Psoas muscle (tissue), 8 donors: ENCODE results near the gene NRGN. TPM values are rescaled to one million over a fixed set of nuclear protein-coding genes. Genes with fewer than 3 reads are reported as not detected.

Experiments
- ATAC-seq, 4 donors: fragments of 200-7000 bp; cut with Tn5 transposase; one replicate each; pipeline ENCODE4 v1.9.1; 2020; ENCODE audit warnings: moderate library complexity in 3 of 4, mild to moderate bottlenecking in 2 of 4
- DNase-seq, 2 donors: peaks; one replicate each; pipeline ENCODE4 v3.0.0-alpha.2; 2020
- H3K27ac ChIP-seq: fragments of 200-600 bp; one replicate; pipeline ENCODE4 v1.8.0; 2022
- H3K27me3 ChIP-seq, 3 donors: fragments of 200-600 bp in 1 of 3; one replicate each; pipeline versions ENCODE4 v1.6.1 to v1.8.0; 2013 to 2022; ENCODE audit warnings: low read length in 2 of 3, mild to moderate bottlenecking in 2 of 3, moderate library complexity in 1 of 3; ENCODE audit not compliant: insufficient read depth in 3 of 3
- H3K36me3 ChIP-seq, 2 donors: fragments of 200-600 bp in 1 of 2; one replicate each; pipeline versions ENCODE4 v1.6.1 to v1.8.0; 2013 to 2022; ENCODE audit warnings: low read depth in 1 of 2, mild to moderate bottlenecking in 1 of 2, moderate library complexity in 1 of 2; ENCODE audit not compliant: insufficient read depth in 1 of 2
- H3K4me1 ChIP-seq: fragments of 200-600 bp; one replicate; pipeline ENCODE4 v1.8.0; 2022
- H3K4me3 ChIP-seq: fragments of 200-600 bp; one replicate; pipeline ENCODE4 v1.8.0; 2022; ENCODE audit warnings: mild to moderate bottlenecking
- H3K9me3 ChIP-seq: fragments of 200-600 bp; one replicate; pipeline ENCODE4 v1.8.0; 2022
- CTCF ChIP-seq: fragments of 200-600 bp; IDR thresholded peaks from one replicate; pipeline ENCODE4 v1.8.0; 2022; ENCODE audit warnings: antibody characterized with exemption
- WGBS, 3 donors: extraction: QIAGEN DNeasy Blood & Tissue Kit; methylation state at CpG; one replicate each; pipeline versions ENCODE4 v1.1.6 to v1.1.7; 2013; 5-methylcytosine and 5-hydroxymethylcytosine counted together
- intact Hi-C, 2 donors: fragments of 100-400 bp; cut with DNase I; formaldehyde crosslinking; loops; one replicate each; pipeline versions ENCODE4 v1.11.0 to v1.14.2; 2022
- long read RNA-seq, 2 donors: library from polyadenylated mRNA; unstranded; transcript quantifications; one replicate each; pipeline ENCODE4 v2.0.0, GENCODE V29; 2021
- polyA plus RNA-seq, 3 donors: library from polyadenylated mRNA; stranded (reverse); fragments of 200-250 nt; gene quantifications; one replicate each; pipeline ENCODE4 v1.2.3, GENCODE V29; 2013
- total RNA-seq, 4 donors: library from RNA; stranded (reverse); fragmentation: NEBNext Ultra II Directional in 2 of 4; extraction: Animal tissue kit (Norgen Biotek cat#: 25700) in 2 of 4; gene quantifications; one replicate each; pipeline versions ENCODE4 v1.2.1 to v1.2.4, GENCODE V29; 2021 to 2023
- donor health status: healthy with polysubstance abuse.
- donor health status: DM: no; HTN: no; CAD: no; lungs with moderate emphysema.
- donor health status: Bipolar disorder and iron deficiency.
- donor health status: healthy.
- donor health status: DM: yes; HTN: yes; CAD: no.
- donor health status: DM: no; HTN: no; CAD: no.
- donor health status: DM: no; HTN: no; CAD: no.
- donor health status: DM: yes; HTN: yes; CAD: no.

The NRGN gene
- total RNA-seq (1 to 10 TPM in 2 of 4 donors, under 1 TPM in 2; 0.89 to 2.1 (median 1.2) TPM), polyA plus RNA-seq (1 to 10 TPM in 2 of 3 donors, under 1 TPM in 1; 0.69 to 1.7 (median 1.0) TPM)
- long read RNA-seq, donor 1, result 0 reads
- long read RNA-seq, donor 2, result 0 reads

- peaks cover 4% of the 10 kb centered on the region for H3K4me1 ChIP-seq
- peaks cover 0 to 41% (median 4%) of the 10 kb centered on the region in 3 donors for H3K27me3 ChIP-seq
- no peak within 1 kb of the TSS for H3K27ac ChIP-seq
- H3K36me3 ChIP-seq, result no peaks in the 10 kb centered on the region
- WGBS, 3 donors, result 1 to 3% (median 2%) methylated on average over 38 to 59 of the region's 59 CpGs
- intact Hi-C loops, result no loop called here
- H3K4me3 ChIP-seq, result peak within 1 kb of the TSS; percentile 68
- peak; percentile 91 to 93 for DNase-seq
- no peaks in the 10 kb centered on the region for H3K9me3 ChIP-seq
- ATAC-seq, result peak; percentile 96 to 100 (median 99)
- no peak for TF ChIP-seq CTCF
Observed at GRCh38 chr11:124739479-124740276, at the start of gene NRGN. Gene NRGN (plus strand): TSS chr11:124739942. CDS start chr11:124740085, 143 bp downstream.

GRCh38 chr11:124693142-124693541 is 46.6 kb upstream of the NRGN start:
- 94 to 98% (median 96%) methylated on average over 2 of the region's 2 CpGs for WGBS, 3 donors
- ATAC-seq, result no peak
- DNase-seq, result no peak

GRCh38 chr11:124699547-124699946 is 40.2 kb upstream of the NRGN start:
- WGBS, 3 donors, result 73 to 81% (median 80%) methylated on average over 1 of the region's 1 CpG
- H3K27me3 ChIP-seq, result no peaks in the 10 kb centered on the region
- H3K27ac ChIP-seq, result no peak overlapping the region
- no peaks in the 10 kb centered on the region for H3K9me3 ChIP-seq
- DNase-seq (no peak), ATAC-seq (no peak)
- intact Hi-C loops, result no loop called here
- no peak for TF ChIP-seq CTCF
- no peaks in the 10 kb centered on the region for H3K36me3 ChIP-seq
- H3K4me3 ChIP-seq, result no peak overlapping the region
- H3K4me1 ChIP-seq, result no peaks in the 10 kb centered on the region

More at GRCh38 chr11:124693142-124693541, 46.6 kb upstream of the NRGN start:
- no peak for TF ChIP-seq CTCF
- no peaks in the 10 kb centered on the region for H3K27me3 ChIP-seq
- H3K36me3 ChIP-seq, result no peaks in the 10 kb centered on the region
- H3K9me3 ChIP-seq, result no peaks in the 10 kb centered on the region
- intact Hi-C loops, result no loop called here
- H3K4me3 ChIP-seq, result no peak overlapping the region
- no peak overlapping the region for H3K27ac ChIP-seq
- no peaks in the 10 kb centered on the region for H3K4me1 ChIP-seq

GRCh38 chr11:124700028-124700427 is 39.7 kb upstream of the NRGN start:
- Histone ChIP-seq H3K27ac (no peak overlapping the region), H3K4me3 (no peak overlapping the region), H3K27me3 (no peaks in the 10 kb centered on the region), H3K36me3 (no peaks in the 10 kb centered on the region), H3K4me1 (no peaks in the 10 kb centered on the region), H3K9me3 (no peaks in the 10 kb centered on the region)
- DNase-seq (no peak), ATAC-seq (no peak)
- intact Hi-C loops, result no loop called here
- TF ChIP-seq CTCF, result no peak
